H1 (cell line): ENCODE data around the gene ACTL10.

Source experiments
- CREB1 ChIP-seq: IDR thresholded peaks from 2 replicates; pipeline ENCODE4 v1.6.1; 2012; ENCODE audit warnings: inconsistent platforms
- CTCF ChIP-seq, 3 experiments: IDR thresholded peaks; 1 replicate in 2 of 3; 2 replicates in 1 of 3; pipeline versions ENCODE4 v1.5.1 to v1.6.1; 2011; ENCODE audit warnings: low read length in 3 of 3, mild to moderate bottlenecking in 3 of 3, inconsistent platforms in 2 of 3, low read depth in 1 of 3, moderate library complexity in 1 of 3; ENCODE audit not compliant: insufficient read depth in 1 of 3; ENCODE audit errors: control extremely low read depth in 1 of 3
- POLR2A ChIP-seq, 2 experiments: IDR thresholded peaks; 1 replicate in 1 of 2; 2 replicates in 1 of 2; pipeline ENCODE4 v1.6.1; 2011; ENCODE audit warnings: low read depth in 2 of 2, low read length in 2 of 2, mild to moderate bottlenecking in 2 of 2; ENCODE audit errors: control extremely low read depth in 1 of 2
- RXRA ChIP-seq: IDR thresholded peaks from 2 replicates; pipeline ENCODE4 v1.6.1; 2011; ENCODE audit warnings: low read depth, mild to moderate bottlenecking, low read length, moderate library complexity; ENCODE audit not compliant: insufficient read depth
- TAF1 ChIP-seq: IDR thresholded peaks from 2 replicates; pipeline ENCODE4 v1.6.1; 2011; ENCODE audit warnings: mild to moderate bottlenecking, low read depth, low read length

- TF ChIP-seq CTCF (IDR thresholded peaks at IDR 0.05; ENCODE audit: control extremely low read depth in 1 of 3, insufficient read depth in 1 of 3, low read depth in 1 of 3, low read length in 3 of 3) = no peak
- TF ChIP-seq TAF1 = no peak
- TF ChIP-seq POLR2A (IDR thresholded peaks at IDR 0.05; ENCODE audit: control extremely low read depth in 1 of 2, low read depth in 2 of 2, low read length in 2 of 2) = no peak
- TF ChIP-seq RXRA = no peak
- TF ChIP-seq CREB1 = no peak
Measured at GRCh38 chr20:33636776-33637175, 30.0 kb upstream of the ACTL10 start.
